Spleen (tissue), 7 donors: Measurements from ENCODE around the gene MPHOSPH10.

ENCODE experiments used
- CTCF ChIP-seq, 11 experiments: fragments of 200-600 bp in 7 of 11; fragments of 450-650 bp in 4 of 11; sonication (generic) in 4 of 11; IDR thresholded peaks in 8 of 11; conservative IDR thresholded peaks in 3 of 11; 1 replicate in 7 of 11; 2 replicates in 4 of 11; pipeline versions ENCODE4 v1.4.0 to v1.8.0; 2016 to 2021; ENCODE audit warnings: antibody characterized with exemption in 11 of 11, inconsistent platforms in 4 of 11, mild to moderate bottlenecking in 1 of 11
- POLR2A ChIP-seq, 3 donors: fragments of 450-650 bp; IDR thresholded peaks; one replicate each; pipeline ENCODE4 v1.5.1; 2017; ENCODE audit warnings: antibody characterized with exemption in 3 of 3, mild to moderate bottlenecking in 1 of 3
- donor health status: DM: no; HTN: no; CAD: no; lungs with moderate emphysema.
- donor health status: DM: no; HTN: no; CAD: no.
- donor health status: DM: no; HTN: no; CAD: no.

GRCh38 chr2:71125506-71126294 lies 4.7 kb upstream of the MPHOSPH10 start:
- TF ChIP-seq CTCF (IDR thresholded peaks at IDR 0.05 in 8 of 11, conservative IDR thresholded peaks at IDR 0.05 in 3 of 11): no peak
- TF ChIP-seq POLR2A (IDR thresholded peaks at IDR 0.05): no peak
